HG02885 (cell line): ENCODE results near the gene RALGPS1.

ENCODE experiments used
- ATAC-seq: cut with Tn5 transposase; IDR thresholded peaks from one replicate; pipeline ENCODE4 v1.9.1; 2021; ENCODE audit warnings: mild to moderate bottlenecking; ENCODE audit not compliant: unreplicated experiment, poor library complexity

RALGPS1 gene

DNA sequence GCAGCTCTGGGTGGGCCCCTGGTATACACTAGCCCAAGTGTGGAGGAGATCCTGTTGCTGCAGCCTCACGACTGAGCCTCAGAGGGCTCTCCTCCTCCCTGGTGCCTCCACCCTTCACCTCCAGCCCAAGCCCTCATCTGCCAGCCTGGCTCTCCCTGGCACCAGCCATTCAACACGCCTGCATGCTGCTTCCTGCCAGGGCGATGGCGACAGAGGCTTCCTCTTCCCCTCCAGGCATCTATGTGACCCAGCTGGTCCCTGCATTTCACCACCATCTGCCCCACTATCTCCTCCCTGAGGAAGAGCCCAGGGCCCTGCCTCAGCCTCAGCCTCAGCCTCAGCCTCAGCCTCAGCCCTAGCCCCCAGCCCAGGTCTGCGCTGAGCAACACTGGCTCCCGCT is 262.6 kb downstream of the RALGPS1 start:
- ATAC-seq = no peak

- ATAC-seq = no peak
Measured at GRCh38 chr9:127177665-127178265, 263.2 kb downstream of the RALGPS1 start.

GRCh38 chr9:127178686-127179632 is 264.4 kb downstream of the RALGPS1 start:
- ATAC-seq = no peak

DNA sequence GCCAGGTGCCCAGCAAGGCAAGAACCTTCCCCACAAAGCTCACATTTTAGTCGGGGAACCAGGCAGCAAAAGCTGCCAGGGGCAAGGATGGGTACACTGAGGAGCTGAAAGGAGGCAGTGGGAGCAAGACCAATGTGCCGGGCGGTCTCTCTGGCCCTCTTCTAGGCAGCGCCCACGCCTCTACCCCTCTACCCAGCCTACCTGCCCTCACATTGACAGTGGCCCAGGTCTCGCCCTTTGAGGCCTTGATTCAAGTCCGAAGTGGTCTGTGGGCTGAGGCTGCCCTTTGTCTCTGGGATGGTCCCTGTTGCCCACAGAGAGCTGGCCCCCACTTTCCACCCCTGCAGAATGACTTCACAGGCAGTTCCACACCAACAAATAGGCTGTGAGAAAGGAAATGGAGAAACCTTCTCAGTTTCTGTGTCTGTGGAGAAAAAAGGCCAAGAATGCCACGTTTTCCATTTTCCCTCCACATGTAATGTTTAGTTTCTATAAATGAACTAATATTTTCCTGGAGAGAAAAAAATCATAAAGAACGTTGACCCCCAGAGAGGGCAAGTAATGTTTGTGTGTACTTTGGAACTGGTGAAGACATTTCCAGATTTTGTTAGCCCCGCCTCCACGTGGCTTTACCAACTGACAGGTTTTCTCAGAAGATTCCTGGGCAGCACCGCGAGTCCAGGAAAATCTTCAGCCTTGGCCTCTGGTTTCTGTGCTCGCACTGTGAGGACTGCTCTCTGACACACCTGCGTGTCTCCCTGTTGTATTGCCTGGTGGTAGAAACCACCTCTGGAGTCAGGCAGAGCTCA is 265.3 kb downstream of the RALGPS1 start:
- no peak for ATAC-seq

DNA sequence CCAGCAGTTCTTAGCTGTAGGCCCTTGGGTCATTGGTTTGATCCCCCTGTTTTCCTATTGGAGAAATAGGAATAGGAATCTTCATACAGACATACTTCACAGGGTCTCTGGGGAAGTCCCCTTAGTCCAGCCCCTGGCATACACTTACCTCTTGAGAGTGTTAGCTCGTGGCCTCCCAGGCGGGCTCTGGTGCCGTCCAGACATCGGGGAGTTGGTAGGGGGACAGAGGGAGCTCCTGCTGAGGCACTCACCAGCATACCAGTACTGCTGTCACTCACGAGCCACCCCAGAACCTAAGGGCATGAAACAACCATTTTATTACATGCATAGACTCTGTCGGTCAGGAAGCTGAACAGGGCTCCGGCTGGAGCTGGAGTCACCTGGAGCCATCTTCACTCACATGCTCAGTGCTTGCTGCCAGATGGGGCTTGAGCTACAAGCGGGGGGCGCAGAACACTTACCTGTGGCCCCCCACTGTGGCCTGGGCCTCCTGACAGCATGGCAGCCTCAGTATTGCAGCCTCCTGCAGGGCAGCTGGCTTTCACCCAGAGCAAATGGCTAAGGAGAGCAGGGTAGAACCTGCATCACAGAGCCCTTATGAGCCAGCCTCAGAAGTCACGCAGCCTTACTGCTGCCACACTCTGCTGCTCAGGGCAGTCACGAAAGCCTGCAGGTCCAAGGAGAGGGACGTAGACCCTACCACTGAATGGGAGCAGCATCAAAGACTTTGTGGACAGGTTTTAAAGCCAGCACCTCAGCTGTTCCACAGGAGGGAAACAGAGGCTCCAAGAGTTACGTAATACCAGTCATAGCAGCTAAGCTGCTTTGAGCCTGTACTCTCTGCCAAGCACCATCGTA is 266.1 kb downstream of the RALGPS1 start:
- no peak for ATAC-seq

- no peak for ATAC-seq
Measured at GRCh38 chr9:127181315-127181580, 266.7 kb downstream of the RALGPS1 start.

DNA sequence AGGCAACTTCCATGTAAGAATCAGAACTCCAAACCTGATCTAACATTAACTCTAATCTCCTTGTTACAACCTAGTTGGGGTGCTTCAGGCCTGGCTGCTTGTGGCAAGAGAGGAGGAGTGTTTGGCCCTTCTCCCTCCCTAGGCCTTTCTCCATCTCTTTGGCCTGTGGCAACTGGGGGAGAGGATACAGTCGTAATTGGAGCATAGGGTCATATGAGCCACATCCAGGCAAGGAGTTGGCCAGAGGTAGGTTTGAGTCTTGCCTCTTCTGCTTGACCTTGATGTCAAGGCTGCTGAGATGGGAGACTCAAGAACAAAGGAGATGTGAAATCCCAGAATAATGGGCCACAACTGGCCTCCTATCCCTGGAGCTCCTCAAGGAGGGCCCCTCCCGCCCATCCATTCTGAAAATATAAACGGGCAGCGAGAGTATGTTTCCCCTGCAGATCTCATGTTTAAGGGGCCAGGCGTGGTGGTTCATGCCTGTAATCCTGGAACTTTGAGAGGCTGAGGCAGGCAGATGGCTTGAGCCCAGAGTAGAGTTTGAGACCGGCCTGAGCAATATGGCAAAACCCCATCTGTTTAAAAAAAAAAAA is 267.1 kb downstream of the RALGPS1 start:
- ATAC-seq = no peak

- ATAC-seq = no peak
Measured at GRCh38 chr9:127182901-127183746, 268.5 kb downstream of the RALGPS1 start.

DNA sequence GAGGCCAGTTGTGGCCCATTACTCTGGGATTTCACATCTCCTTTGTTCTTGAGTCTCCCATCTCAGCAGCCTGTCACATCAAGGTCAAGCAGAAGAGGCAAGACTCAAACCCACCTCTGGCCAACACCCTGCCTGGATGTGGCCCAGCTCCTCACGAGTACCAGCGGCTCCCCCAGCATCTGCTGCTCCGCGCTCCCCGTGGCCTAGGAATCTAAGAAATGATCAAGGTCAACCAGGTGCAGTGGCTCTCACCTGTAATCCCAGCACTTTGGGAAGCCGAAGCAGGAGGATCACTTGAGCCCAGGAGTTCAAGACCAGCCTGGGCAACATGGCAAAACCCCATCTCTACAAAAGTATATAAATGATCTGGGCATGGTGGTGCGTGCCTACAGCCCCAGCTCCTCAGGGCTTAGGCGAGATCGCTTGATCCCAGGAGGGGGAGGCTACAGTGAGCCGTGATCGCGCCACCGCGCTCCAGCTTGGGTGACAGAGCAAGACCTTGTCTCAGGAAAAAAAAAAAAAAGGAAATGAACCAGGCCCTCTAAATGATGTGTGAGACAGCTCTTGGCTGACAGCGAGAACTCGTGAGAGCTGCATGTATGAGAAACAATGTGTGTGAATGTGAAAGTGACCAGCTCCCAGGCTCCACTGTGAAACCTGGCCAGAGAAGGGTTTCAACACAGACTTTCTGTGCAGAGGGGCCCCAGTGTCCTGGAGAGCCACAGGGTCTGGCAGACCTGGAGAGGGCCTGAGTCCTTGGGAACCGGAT is 269.4 kb downstream of the RALGPS1 start:
- no peak for ATAC-seq

GRCh38 chr9:127184641-127185040 is 270.1 kb downstream of the RALGPS1 start:
- no peak for ATAC-seq

- no peak for ATAC-seq
Measured at GRCh38 chr9:127185181-127185580, 270.6 kb downstream of the RALGPS1 start.

DNA sequence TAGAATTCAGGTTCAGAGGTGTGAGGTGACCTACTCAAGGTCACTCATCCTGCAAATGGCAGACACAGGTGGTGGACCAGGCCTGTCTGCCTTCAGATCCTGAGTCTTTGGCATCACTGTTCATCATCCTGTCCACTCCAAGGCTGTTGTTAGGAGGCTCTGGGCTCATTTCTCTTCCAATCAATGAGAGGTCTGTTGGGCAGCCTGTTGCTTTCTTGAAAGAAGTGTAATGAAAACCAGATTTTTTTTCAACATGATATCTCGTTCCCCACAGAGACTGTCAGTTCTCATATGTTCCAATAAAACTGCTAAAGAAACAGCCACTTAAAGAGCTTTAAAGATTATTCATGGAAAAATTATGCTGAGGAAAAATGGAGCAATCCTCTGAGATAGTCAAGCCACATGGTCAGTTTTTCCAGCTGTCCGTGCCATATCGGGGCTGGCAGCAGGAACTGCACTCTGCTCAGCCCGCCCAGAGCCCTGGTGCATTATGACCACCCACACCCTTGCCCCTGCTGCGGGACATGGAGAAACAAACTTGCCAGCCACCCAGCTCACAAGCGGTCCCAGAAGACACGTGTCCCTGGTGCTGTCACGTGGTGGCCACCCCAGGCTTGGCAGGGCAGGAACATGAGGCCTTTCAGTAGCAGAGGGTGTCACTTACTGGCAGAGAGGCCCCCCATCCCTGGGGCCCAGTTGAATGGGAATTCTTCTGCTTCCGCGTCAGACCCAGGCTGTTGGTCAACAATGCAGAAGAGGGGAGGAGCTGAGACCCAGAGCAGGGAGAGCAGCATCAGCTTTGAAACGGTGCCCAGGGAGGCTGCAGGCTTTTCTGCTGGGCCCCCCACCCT is 271.6 kb downstream of the RALGPS1 start:
- ATAC-seq = no peak

- ATAC-seq = no peak
Measured at GRCh38 chr9:127186806-127187205, 272.2 kb downstream of the RALGPS1 start.

GRCh38 chr9:127187231-127187956 is 272.8 kb downstream of the RALGPS1 start:
- ATAC-seq = no peak

DNA sequence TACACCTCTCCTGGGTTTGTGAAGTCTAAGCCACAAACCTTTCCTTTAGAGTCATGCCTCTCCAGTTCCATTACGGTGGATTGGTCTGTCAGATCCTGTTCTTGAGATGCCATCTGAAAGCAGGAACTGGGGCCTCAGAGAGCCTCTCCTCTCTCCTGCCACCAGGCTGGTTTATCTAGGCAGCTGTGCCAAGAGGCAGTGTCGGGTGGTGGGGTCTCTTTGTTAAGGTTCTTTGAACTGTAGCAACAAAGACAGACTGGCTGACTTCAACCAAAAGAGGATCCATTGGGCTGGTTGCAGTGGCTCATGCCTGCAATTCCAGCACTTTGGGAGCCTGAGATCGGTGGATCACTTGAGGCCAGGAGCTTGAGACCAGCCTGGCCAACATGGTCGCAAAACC is 273.8 kb downstream of the RALGPS1 start:
- no peak for ATAC-seq

GRCh38 chr9:127189628-127190027 is 275.0 kb downstream of the RALGPS1 start:
- no peak for ATAC-seq

GRCh38 chr9:127192744-127193143 is 278.2 kb downstream of the RALGPS1 start:
- no peak for ATAC-seq
